Nephron progenitor cell (in vitro differentiated cells): ENCODE results near the gene BBC3.

Experiments used
- DNase-seq: peaks from one replicate; pipeline ENCODE4 v3.0.0; 2021
- H3K27ac Mint-ChIP-seq: 2 replicates; pipeline ENCODE4 v1.8.0; 2021; ENCODE audit warnings: mild to moderate bottlenecking, moderate library complexity, mixed read lengths
- H3K27me3 Mint-ChIP-seq: 2 replicates; pipeline ENCODE4 v1.8.0; 2021; ENCODE audit warnings: mild to moderate bottlenecking, low read depth, mixed read lengths; ENCODE audit not compliant: poor library complexity
- H3K36me3 Mint-ChIP-seq: 2 replicates; pipeline ENCODE4 v1.8.0; 2021; ENCODE audit warnings: low read depth, mixed read lengths
- H3K4me1 Mint-ChIP-seq: 2 replicates; pipeline ENCODE4 v1.8.0; 2021; ENCODE audit warnings: mixed read lengths
- H3K4me3 Mint-ChIP-seq: 2 replicates; pipeline ENCODE4 v1.8.0; 2021; ENCODE audit warnings: mild to moderate bottlenecking, moderate library complexity, mixed read lengths
- H3K9me3 Mint-ChIP-seq: 2 replicates; pipeline ENCODE4 v1.8.0; 2021; ENCODE audit warnings: mild to moderate bottlenecking, moderate library complexity, mixed read lengths
- CTCF ChIP-seq: fragments of 200-600 bp; sonication (generic); IDR thresholded peaks from 2 replicates; pipeline ENCODE4 v1.5.0; 2021; ENCODE audit warnings: antibody characterized with exemption

BBC3 gene

GRCh38 chr19:47229676-47230053 lies 1.3 kb downstream of the BBC3 start:
- no peaks in the 10 kb centered on the region for H3K9me3 Mint-ChIP-seq
- H3K27ac Mint-ChIP-seq, result no peak overlapping the region

GRCh38 chr19:47228937-47229675 lies 1.9 kb downstream of the BBC3 start:
- Mint-ChIP-seq H3K36me3 (peaks cover 6% of the 10 kb centered on the region), H3K27ac (no peak overlapping the region)

More at GRCh38 chr19:47229676-47230053, 1.3 kb downstream of the BBC3 start:
- H3K36me3 Mint-ChIP-seq, result peaks cover 6% of the 10 kb centered on the region
- DNase-seq, result no peak
- TF ChIP-seq CTCF, result no peak
- H3K4me3 Mint-ChIP-seq, result no peak overlapping the region
- H3K27me3 Mint-ChIP-seq, result peaks cover 7% of the 10 kb centered on the region
- H3K4me1 Mint-ChIP-seq, result peaks cover 25% of the 10 kb centered on the region

GRCh38 chr19:47228168-47228936 lies 2.6 kb downstream of the BBC3 start:
- Mint-ChIP-seq H3K36me3 (peaks cover 6% of the 10 kb centered on the region), H3K4me1 (peaks cover 25% of the 10 kb centered on the region), H3K9me3 (no peaks in the 10 kb centered on the region), H3K4me3 (no peak overlapping the region), H3K27ac (no peak overlapping the region), H3K27me3 (peaks cover 7% of the 10 kb centered on the region)
- no peak for TF ChIP-seq CTCF
- no peak for DNase-seq

More at GRCh38 chr19:47228937-47229675, 1.9 kb downstream of the BBC3 start:
- no peak for DNase-seq
- H3K27me3 Mint-ChIP-seq, result peaks cover 7% of the 10 kb centered on the region
- TF ChIP-seq CTCF, result no peak
- peaks cover 25% of the 10 kb centered on the region for H3K4me1 Mint-ChIP-seq
- no peak overlapping the region for H3K4me3 Mint-ChIP-seq
- no peaks in the 10 kb centered on the region for H3K9me3 Mint-ChIP-seq

GRCh38 chr19:47227352-47228167 lies 3.4 kb downstream of the BBC3 start:
- H3K27me3 Mint-ChIP-seq, result peaks cover 6% of the 10 kb centered on the region
- peak; percentile 89 for DNase-seq
- H3K9me3 Mint-ChIP-seq, result no peaks in the 10 kb centered on the region
- peak overlapping the region; percentile 98 for H3K27ac Mint-ChIP-seq
- TF ChIP-seq CTCF, result no peak
- peak overlapping the region; percentile 80 for H3K4me3 Mint-ChIP-seq
- H3K36me3 Mint-ChIP-seq, result peaks cover 6% of the 10 kb centered on the region
- peaks cover 20% of the 10 kb centered on the region for H3K4me1 Mint-ChIP-seq

- no peak for TF ChIP-seq CTCF
- Mint-ChIP-seq H3K4me3 (peak overlapping the region; percentile 82), H3K27ac (peak overlapping the region; percentile 75), H3K27me3 (no peaks in the 10 kb centered on the region), H3K36me3 (peaks cover 12% of the 10 kb centered on the region), H3K9me3 (no peaks in the 10 kb centered on the region), H3K4me1 (peaks cover 20% of the 10 kb centered on the region)
- no peak for DNase-seq
Observed at GRCh38 chr19:47226426-47227351, 4.3 kb downstream of the BBC3 start.
